ENCODE data around the gene CEMIP.

CEMIP gene

GRCh38 chr15:80985981-80986380 lies 206.8 kb downstream of the CEMIP start:
- no peak for DNase-seq (ENCODE audit: low read depth, low spot score)
- in situ Hi-C loops (cut with HindIII; ENCODE audit: low sequenced_read_pairs): no loop called here

DNA sequence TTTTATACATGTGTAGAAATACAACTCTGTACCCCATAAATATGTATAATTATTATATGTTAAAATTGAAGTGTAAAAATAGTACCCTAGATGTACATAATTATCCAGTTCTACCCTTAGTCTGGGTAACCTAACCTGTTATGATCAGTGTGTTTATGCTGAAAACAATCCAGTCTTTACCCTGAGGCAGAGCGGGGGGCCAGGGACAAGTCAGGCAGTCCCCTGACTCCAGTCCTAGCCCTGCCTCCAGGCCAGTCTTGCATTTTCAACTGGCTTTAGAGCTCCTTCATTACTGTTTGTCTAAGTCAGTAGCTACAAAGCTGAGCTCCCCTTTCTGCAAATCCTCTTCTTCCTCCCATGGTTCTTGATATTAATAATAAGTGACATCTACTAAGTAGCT lies 207.3 kb downstream of the CEMIP start:
- in situ Hi-C loops (cut with HindIII; ENCODE audit: low sequenced_read_pairs): no loop called here
- TF ChIP-seq CTCF (IDR thresholded peaks at IDR 0.05; ENCODE audit: low read depth, low read length): no peak
- H3K4me3 ChIP-seq (ENCODE audit: low read depth, low read length): no peak overlapping the region
- DNase-seq (ENCODE audit: low read depth, low spot score): no peak

More at GRCh38 chr15:80985981-80986380, 206.8 kb downstream of the CEMIP start:
- TF ChIP-seq CTCF (IDR thresholded peaks at IDR 0.05; ENCODE audit: low read depth, low read length): no peak
- H3K4me3 ChIP-seq (ENCODE audit: low read depth, low read length): no peak overlapping the region

- no peak for DNase-seq (ENCODE audit: low read depth, low spot score)
- peak overlapping the region; percentile 97 for H3K4me3 ChIP-seq (ENCODE audit: low read depth, low read length)
- no peak for TF ChIP-seq CTCF (IDR thresholded peaks at IDR 0.05; ENCODE audit: low read depth, low read length)
- in situ Hi-C loops (cut with HindIII; ENCODE audit: low sequenced_read_pairs): no loop called here
These were observed 209.1 kb downstream of the CEMIP start for GRCh38 chr15:80988148-80988796.

- no peak for TF ChIP-seq CTCF (IDR thresholded peaks at IDR 0.05; ENCODE audit: low read depth, low read length)
- DNase-seq (ENCODE audit: low read depth, low spot score): no peak
- in situ Hi-C loops (cut with HindIII; ENCODE audit: low sequenced_read_pairs): no loop called here
- H3K4me3 ChIP-seq (ENCODE audit: low read depth, low read length): peak overlapping the region; percentile 97
These were observed 209.9 kb downstream of the CEMIP start for GRCh38 chr15:80989081-80989517.

GRCh38 chr15:80989518-80990478 lies 210.6 kb downstream of the CEMIP start, which contains the start of gene MESD:
MESD (minus strand) TSS chr15:80989819; CDS start chr15:80989791, 28 bp downstream.
- DNase-seq (ENCODE audit: low read depth, low spot score): peak; percentile 96
- in situ Hi-C loops (cut with HindIII; ENCODE audit: low sequenced_read_pairs): no loop called here
- peak within 1 kb of the TSS; percentile 97 for H3K4me3 ChIP-seq (ENCODE audit: low read depth, low read length)
- TF ChIP-seq CTCF (IDR thresholded peaks at IDR 0.05; ENCODE audit: low read depth, low read length): no peak

DNA sequence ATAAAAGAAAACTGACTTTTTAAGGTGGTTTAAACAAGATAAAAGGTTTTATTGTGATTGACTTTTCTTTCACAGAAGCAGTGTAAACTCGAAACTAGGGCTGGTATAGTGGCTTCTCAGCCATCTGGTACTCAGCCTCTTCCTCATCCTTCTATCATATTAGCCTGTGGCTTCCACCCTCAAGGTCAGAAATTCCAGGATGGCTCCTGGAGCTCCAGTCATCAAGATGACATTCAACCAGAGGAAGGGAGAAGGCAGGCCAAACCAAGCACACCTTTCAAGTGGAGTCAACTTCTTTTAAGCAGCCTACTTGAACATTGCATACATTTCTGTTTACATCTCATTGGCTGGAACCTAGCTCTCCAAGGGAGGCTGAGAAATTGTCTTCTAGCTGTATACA lies 211.8 kb downstream of the CEMIP start:
- no peak overlapping the region for H3K4me3 ChIP-seq (ENCODE audit: low read depth, low read length)
- DNase-seq (ENCODE audit: low read depth, low spot score): no peak
- in situ Hi-C loops (cut with HindIII; ENCODE audit: low sequenced_read_pairs): no loop called here

More for the DNA sequence above, 211.8 kb downstream of the CEMIP start:
- no peak for TF ChIP-seq CTCF (IDR thresholded peaks at IDR 0.05; ENCODE audit: low read depth, low read length)

Measured in astrocyte of the spinal cord (primary cell).